H1 (cell line): ENCODE measurements around the gene MRTFB. TPM values are rescaled to one million over a fixed set of nuclear protein-coding genes. Genes with fewer than 3 reads are reported as not detected.

Experiments
- CTCF ChIA-PET: fragments of 300-600 bp; sonication (Branson Sonifier 250); formaldehyde crosslinking; loops from one replicate; lab custom pipeline; 2021; ENCODE audit not compliant: partially characterized antibody; lab: Charles Lee
- POLR2A ChIA-PET: fragments of 300-600 bp; sonication (Branson Sonifier 250); formaldehyde crosslinking; loops from one replicate; lab custom pipeline; 2021; ENCODE audit warnings: inconsistent platforms; ENCODE audit not compliant: partially characterized antibody; lab: Charles Lee
- DNase-seq, 2 experiments: peaks; one replicate each; pipeline versions ENCODE4 v3.0.0 to v3.0.0-alpha.2; 2010 to 2022; ENCODE audit warnings: low spot score in 2 of 2, low read depth in 1 of 2, mixed read lengths in 1 of 2
- FAIRE-seq: peaks from 2 replicates; lab custom pipeline; 2011; peaks lifted over from hg19 to GRCh38; lab: Jason Lieb, UNC
- H2AFZ ChIP-seq: 2 replicates; pipeline ENCODE4 v1.8.1; 2012; ENCODE audit warnings: low read length, inconsistent platforms
- H2AK5ac ChIP-seq: 2 replicates; pipeline ENCODE4 v1.6.1; 2013; ENCODE audit warnings: low read depth, low read length
- H2BK120ac ChIP-seq: replicated peaks from 2 replicates; pipeline ENCODE3; 2013; ENCODE audit warnings: low read depth, low read length, inconsistent platforms
- H2BK12ac ChIP-seq: 2 replicates; pipeline ENCODE4 v1.6.1; 2013; ENCODE audit warnings: low read depth, low read length
- H2BK15ac ChIP-seq: 2 replicates; pipeline ENCODE4 v1.6.1; 2013; ENCODE audit warnings: low read length
- H2BK20ac ChIP-seq: 2 replicates; pipeline ENCODE4 v1.6.1; 2013; ENCODE audit warnings: low read length
- H2BK5ac ChIP-seq: 2 replicates; pipeline ENCODE4 v1.6.1; 2013; ENCODE audit warnings: low read depth, low read length
- H3K14ac ChIP-seq: 2 replicates; pipeline ENCODE4 v1.6.1; 2013; ENCODE audit warnings: inconsistent platforms; ENCODE audit not compliant: insufficient read length
- H3K18ac ChIP-seq: 2 replicates; pipeline ENCODE4 v1.6.1; 2013; ENCODE audit warnings: low read length; ENCODE audit errors: extremely low read depth
- H3K23ac ChIP-seq: 2 replicates; pipeline ENCODE4 v1.6.1; 2013; ENCODE audit warnings: inconsistent platforms; ENCODE audit not compliant: insufficient read length
- H3K23me2 ChIP-seq: 2 replicates; pipeline ENCODE4 v1.6.1; 2013; ENCODE audit warnings: low read depth, low read length
- H3K27ac ChIP-seq: 2 replicates; pipeline ENCODE4 v1.6.1; 2011; ENCODE audit warnings: low read depth, low read length, inconsistent platforms
- H3K27me3 ChIP-seq, 4 experiments: replicated peaks in 1 of 4; 1 replicate in 1 of 4; 2 replicates in 3 of 4; pipeline versions ENCODE4 v1.6.1 to v1.8.1; 2011 to 2013; ENCODE audit warnings: low read length in 3 of 4, mild to moderate bottlenecking in 3 of 4, inconsistent platforms in 2 of 4, mixed read lengths in 2 of 4, moderate library complexity in 1 of 4; ENCODE audit not compliant: control insufficient read depth in 3 of 4, insufficient read depth in 3 of 4; ENCODE audit errors: extremely low read depth in 1 of 4
- H3K36me3 ChIP-seq, 4 experiments: 2 replicates each; pipeline versions ENCODE4 v1.6.1 to v1.8.1; 2011 to 2013; ENCODE audit warnings: mild to moderate bottlenecking in 4 of 4, low read length in 3 of 4, moderate library complexity in 2 of 4, control low read depth in 1 of 4, inconsistent platforms in 1 of 4; ENCODE audit not compliant: insufficient read depth in 4 of 4, control insufficient read depth in 2 of 4
- H3K4ac ChIP-seq: replicated peaks from 2 replicates; pipeline ENCODE3; 2013; ENCODE audit warnings: low read length, low read depth, mixed read lengths, inconsistent platforms; ENCODE audit not compliant: insufficient read length
- H3K4me1 ChIP-seq, 4 experiments: replicated peaks in 1 of 4; 1 replicate in 1 of 4; 2 replicates in 3 of 4; pipeline versions ENCODE4 v1.6.1 to v1.8.1; 2011 to 2013; ENCODE audit warnings: low read length in 3 of 4, inconsistent platforms in 2 of 4, mixed read lengths in 1 of 4; ENCODE audit not compliant: insufficient read depth in 4 of 4, control insufficient read depth in 3 of 4
- H3K4me2 ChIP-seq, 2 experiments: 2 replicates each; pipeline versions ENCODE4 v1.6.1 to v1.8.1; 2011 to 2013; ENCODE audit warnings: low read depth in 2 of 2, low read length in 2 of 2, control low read depth in 1 of 2, inconsistent platforms in 1 of 2, mild to moderate bottlenecking in 1 of 2; ENCODE audit not compliant: insufficient read depth in 1 of 2
- H3K4me3 ChIP-seq, 4 experiments: fragments of 200-600, 300-600 bp in 1 of 4; sonication (generic), shearing (Covaris generic), sonication (Bioruptor Twin) in 1 of 4; 2 replicates each; pipeline versions ENCODE4 v1.5.1 to v1.8.1; 2011 to 2016; ENCODE audit warnings: low read length in 4 of 4, low read depth in 3 of 4, control low read depth in 2 of 4, inconsistent platforms in 2 of 4, mild to moderate bottlenecking in 2 of 4, mixed read lengths in 1 of 4, moderate library complexity in 1 of 4; ENCODE audit not compliant: insufficient read depth in 2 of 4; ENCODE audit errors: extremely low read depth in 1 of 4
- H3K56ac ChIP-seq: replicated peaks from 2 replicates; pipeline ENCODE3; 2013; ENCODE audit warnings: low read depth, mild to moderate bottlenecking, mixed read lengths, low read length, inconsistent platforms; ENCODE audit not compliant: insufficient read length
- H3K79me1 ChIP-seq: 2 replicates; pipeline ENCODE4 v1.6.1; 2013; ENCODE audit warnings: low read depth, low read length, control low read depth
- H3K79me2 ChIP-seq, 2 experiments: 2 replicates each; pipeline versions ENCODE4 v1.6.1 to v1.8.1; 2012 to 2013; ENCODE audit warnings: low read length in 2 of 2, mild to moderate bottlenecking in 2 of 2, inconsistent platforms in 1 of 2; ENCODE audit not compliant: insufficient read depth in 2 of 2, control insufficient read depth in 1 of 2
- H3K9ac ChIP-seq, 4 experiments: replicated peaks in 1 of 4; 1 replicate in 1 of 4; 2 replicates in 3 of 4; pipeline versions ENCODE4 v1.6.1 to v1.8.1; 2011 to 2013; ENCODE audit warnings: low read depth in 3 of 4, low read length in 3 of 4, control low read depth in 2 of 4, mild to moderate bottlenecking in 2 of 4, moderate library complexity in 2 of 4, inconsistent platforms in 1 of 4; ENCODE audit errors: extremely low read depth in 1 of 4
- H3K9me3 ChIP-seq, 2 experiments: 2 replicates each; pipeline versions ENCODE4 v1.6.1 to v1.8.1; 2012 to 2013; ENCODE audit warnings: mild to moderate bottlenecking in 2 of 2, moderate library complexity in 2 of 2, control low read depth in 1 of 2, inconsistent platforms in 1 of 2, low read depth in 1 of 2, low read length in 1 of 2, mixed read lengths in 1 of 2; ENCODE audit not compliant: insufficient read depth in 2 of 2
- H4K20me1 ChIP-seq, 2 experiments: replicated peaks in 1 of 2; 2 replicates each; pipeline versions ENCODE3 to v1.8.1; 2011 to 2013; ENCODE audit warnings: inconsistent platforms in 2 of 2, low read length in 2 of 2, mild to moderate bottlenecking in 1 of 2; ENCODE audit not compliant: insufficient read depth in 2 of 2, control insufficient read depth in 1 of 2
- H4K5ac ChIP-seq: 2 replicates; pipeline ENCODE4 v1.6.1; 2013; ENCODE audit warnings: low read length, low read depth, mixed read lengths, inconsistent platforms; ENCODE audit not compliant: insufficient read length
- H4K8ac ChIP-seq: 2 replicates; pipeline ENCODE4 v1.8.0; 2013; ENCODE audit warnings: mild to moderate bottlenecking, moderate library complexity, low read length, inconsistent platforms; ENCODE audit not compliant: insufficient read depth; ENCODE audit errors: extremely low read depth
- H4K91ac ChIP-seq: replicated peaks from 2 replicates; pipeline ENCODE3; 2013; ENCODE audit warnings: low read length, mixed read lengths, inconsistent platforms; ENCODE audit not compliant: insufficient read length
- KDM1A ChIP-seq: fragments of 200-600, 300-600 bp; sonication (generic); IDR thresholded peaks from 2 replicates; pipeline ENCODE4 v1.7.1; 2016; ENCODE audit warnings: mild to moderate bottlenecking, low read length, borderline replicate concordance
- WGBS, 2 experiments: shearing (Covaris generic) in 1 of 2; methylation state at CpG; one replicate each; pipeline versions ENCODE4 v1.1.6 to v1.1.7; 2013 to 2015; ENCODE audit warnings: low lambda C conversion rate in 2 of 2, mixed read lengths in 2 of 2, inconsistent platforms in 1 of 2, low coverage in 1 of 2, missing lambda C conversion rate in 1 of 2; ENCODE audit not compliant: insufficient replicate concordance in 2 of 2, insufficient coverage in 1 of 2, insufficient read length in 1 of 2; ENCODE audit errors: extremely low coverage in 1 of 2, missing lambda C conversion rate in 1 of 2; 5-methylcytosine and 5-hydroxymethylcytosine counted together
- polyA plus RNA-seq, 7 experiments: library from polyadenylated mRNA; depleted of rRNA in 3 of 7; stranded (reverse) in 5 of 7; unstranded in 2 of 7; fragments of >200 nt in 5 of 7; fragments of 200-250 nt in 2 of 7; gene quantifications; 1 replicate in 5 of 7; 2 replicates in 1 of 7; 4 replicates in 1 of 7; pipeline versions ENCODE4 v1.2.1 to v1.2.3, GENCODE V29; 2011 to 2013; ENCODE audit warnings: missing spikeins in 2 of 7, mixed read lengths in 2 of 7
- total RNA-seq: library from RNA; stranded (reverse); fragmentation: NEBNext Ultra II Directional; extraction: Animal tissue kit (Norgen Biotek cat#: 25700); gene quantifications from 2 replicates; pipeline ENCODE4 v1.2.1, GENCODE V29; 2021

Gene MRTFB
- total and polyA plus RNA-seq, 2 of the 8 experiments (the other 6 are each of a cell fraction or from before 2014, with no cell fraction given), result 13.5 to 34.9 TPM

GRCh38 chr16:14088155-14088753, 17.1 kb downstream of the MRTFB start:
- Histone ChIP-seq H3K18ac (no peak overlapping the region), H3K79me2 (peaks cover 0 to 75% of the 10 kb centered on the region in 2 experiments; a peak in 3 of 4 replicates), H4K8ac (no peak overlapping the region), H2BK5ac (no peak overlapping the region), H2AFZ (no peak overlapping the region), H3K23me2 (no peaks in the 10 kb centered on the region), H3K36me3 (peaks cover 0 to 3% (median 0%) of the 10 kb centered on the region in 4 experiments; a peak in 1 of 8 replicates), H2BK20ac (no peak overlapping the region), H3K9ac (no peak overlapping the region), H4K20me1 (peaks cover 0 to 9% of the 10 kb centered on the region in 2 experiments), H3K4ac (no peak overlapping the region), H2BK120ac (no peak overlapping the region), H3K56ac (no peak overlapping the region), H3K27me3 (no peaks in the 10 kb centered on the region), H3K14ac (no peak overlapping the region), H3K23ac (no peak overlapping the region), H2BK12ac (no peak overlapping the region), H3K4me3 (no peak overlapping the region), H4K5ac (no peak overlapping the region), H3K4me1 (no peaks in the 10 kb centered on the region), H3K9me3 (no peaks in the 10 kb centered on the region), H4K91ac (no peak overlapping the region), H3K79me1 (peaks cover 10% of the 10 kb centered on the region), H3K27ac (no peak overlapping the region), H2BK15ac (no peak overlapping the region), H2AK5ac (no peak overlapping the region), H3K4me2 (no peak overlapping the region)
- POLR2A ChIA-PET, result interaction anchor here (1.0 kb wide), 1 partner anchor 33 kb away, joined by 3 read pairs; no protein-coding TSS in a partner anchor
- FAIRE-seq (no peak), DNase-seq (no peak)
- WGBS, 2 experiments, result 90% methylated on average over 6 of the region's 6 CpGs; no CpG with 5 or more reads in 1 of the 2 experiments
- CTCF ChIA-PET, result no interaction called here
- TF ChIP-seq KDM1A, result no peak
